GM13976 (cell line): Measurements from ENCODE around the gene VSIG10L2.

ENCODE experiments used
- DNase-seq: peaks from one replicate; pipeline ENCODE4 v3.0.0; 2012; ENCODE audit warnings: low spot score
- in situ Hi-C: fragments of 300-500 bp; cut with MboI; formaldehyde crosslinking; loops from one replicate; pipeline ENCODE4 v1.12.0; 2022; ENCODE audit warnings: low sequenced_read_pairs, mixed read lengths, inconsistent platforms; ENCODE audit not compliant: unreplicated experiment
- TF ChIP-seq, protein P1 (sequence below): IDR thresholded peaks from 2 replicates; pipeline ENCODE4 v1.5.1; 2012; ENCODE audit warnings: borderline replicate concordance, mild to moderate bottlenecking; ENCODE audit not compliant: insufficient read depth; ENCODE audit errors: extremely low read depth, missing control alignments, control extremely low read depth

VSIG10L2 gene

DNA sequence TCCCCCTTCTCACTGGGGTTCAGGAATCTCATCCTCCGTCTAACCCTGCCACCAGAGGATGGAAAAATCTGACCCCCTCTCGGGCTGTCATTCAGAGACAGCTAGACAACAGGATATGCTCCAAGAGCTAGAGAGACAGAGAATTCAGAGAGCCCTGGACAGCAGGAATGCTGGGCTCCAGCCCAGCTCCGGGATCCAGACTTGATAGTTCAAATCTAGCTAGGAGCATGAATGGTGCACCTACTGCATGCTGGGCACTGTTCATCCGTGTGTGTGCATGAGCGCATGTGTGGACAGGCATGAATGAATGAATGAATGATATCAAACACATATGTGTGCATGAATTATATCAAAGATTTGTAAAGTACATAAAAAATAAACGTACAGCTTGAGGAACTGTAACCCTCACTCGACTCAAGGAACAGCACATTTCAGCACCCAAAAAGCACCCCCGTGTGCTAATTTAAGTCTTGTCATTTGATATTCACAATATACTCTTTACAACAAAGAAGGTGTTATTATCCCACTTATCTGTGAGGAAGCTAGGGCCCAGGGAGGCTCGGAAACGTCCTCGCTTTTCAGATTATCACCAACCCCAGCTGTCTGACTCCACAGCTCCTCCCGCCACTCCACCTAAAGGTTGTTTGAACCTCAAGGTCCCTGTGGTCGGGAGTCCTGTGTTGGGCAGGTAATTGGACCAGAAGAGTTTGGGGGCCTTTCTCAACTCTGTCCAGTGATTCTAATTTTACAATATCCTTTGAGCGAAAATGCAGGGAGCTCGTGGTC lies 640 bp upstream of the VSIG10L2 start:
- no peak for DNase-seq
- in situ Hi-C loops: no loop called here
- TF ChIP-seq, protein P1, sequence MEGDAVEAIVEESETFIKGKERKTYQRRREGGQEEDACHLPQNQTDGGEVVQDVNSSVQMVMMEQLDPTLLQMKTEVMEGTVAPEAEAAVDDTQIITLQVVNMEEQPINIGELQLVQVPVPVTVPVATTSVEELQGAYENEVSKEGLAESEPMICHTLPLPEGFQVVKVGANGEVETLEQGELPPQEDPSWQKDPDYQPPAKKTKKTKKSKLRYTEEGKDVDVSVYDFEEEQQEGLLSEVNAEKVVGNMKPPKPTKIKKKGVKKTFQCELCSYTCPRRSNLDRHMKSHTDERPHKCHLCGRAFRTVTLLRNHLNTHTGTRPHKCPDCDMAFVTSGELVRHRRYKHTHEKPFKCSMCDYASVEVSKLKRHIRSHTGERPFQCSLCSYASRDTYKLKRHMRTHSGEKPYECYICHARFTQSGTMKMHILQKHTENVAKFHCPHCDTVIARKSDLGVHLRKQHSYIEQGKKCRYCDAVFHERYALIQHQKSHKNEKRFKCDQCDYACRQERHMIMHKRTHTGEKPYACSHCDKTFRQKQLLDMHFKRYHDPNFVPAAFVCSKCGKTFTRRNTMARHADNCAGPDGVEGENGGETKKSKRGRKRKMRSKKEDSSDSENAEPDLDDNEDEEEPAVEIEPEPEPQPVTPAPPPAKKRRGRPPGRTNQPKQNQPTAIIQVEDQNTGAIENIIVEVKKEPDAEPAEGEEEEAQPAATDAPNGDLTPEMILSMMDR: no peak

DNA sequence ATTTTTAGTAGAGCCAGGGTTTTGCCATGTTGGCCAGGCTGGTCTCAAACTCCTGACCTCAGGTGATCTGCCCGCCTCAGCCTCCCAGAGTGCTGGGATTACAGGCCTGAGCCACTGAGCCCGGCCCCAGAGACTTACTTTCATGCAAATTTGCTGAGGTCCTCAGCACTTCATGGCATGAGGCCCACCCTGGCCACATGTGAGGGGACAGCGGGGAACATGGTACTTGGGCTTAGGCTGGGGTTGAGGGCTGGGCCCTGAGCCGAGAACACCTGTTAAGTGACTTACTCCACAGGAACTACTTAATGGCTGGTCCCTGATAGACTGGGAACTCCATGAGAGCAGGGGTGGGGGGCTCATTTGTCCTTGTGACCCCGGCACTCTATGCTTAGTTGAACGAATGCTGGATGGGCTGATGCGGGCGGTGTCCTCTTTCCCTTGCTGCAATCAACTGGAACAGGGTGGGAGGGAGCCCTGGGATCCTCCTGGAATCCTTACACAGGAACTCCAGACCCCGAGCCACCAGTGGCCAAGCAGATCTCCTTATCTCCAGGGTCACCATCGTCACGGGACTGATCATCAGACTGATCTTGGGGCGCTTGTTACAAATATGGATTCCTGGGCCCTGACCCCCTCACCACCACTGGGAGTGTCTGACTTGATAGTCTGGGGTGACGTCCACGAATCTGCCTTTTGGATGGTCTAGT lies 1.0 kb downstream of the VSIG10L2 start:
- in situ Hi-C loops: no loop called here
- DNase-seq: no peak
- TF ChIP-seq, protein P1: no peak

DNA sequence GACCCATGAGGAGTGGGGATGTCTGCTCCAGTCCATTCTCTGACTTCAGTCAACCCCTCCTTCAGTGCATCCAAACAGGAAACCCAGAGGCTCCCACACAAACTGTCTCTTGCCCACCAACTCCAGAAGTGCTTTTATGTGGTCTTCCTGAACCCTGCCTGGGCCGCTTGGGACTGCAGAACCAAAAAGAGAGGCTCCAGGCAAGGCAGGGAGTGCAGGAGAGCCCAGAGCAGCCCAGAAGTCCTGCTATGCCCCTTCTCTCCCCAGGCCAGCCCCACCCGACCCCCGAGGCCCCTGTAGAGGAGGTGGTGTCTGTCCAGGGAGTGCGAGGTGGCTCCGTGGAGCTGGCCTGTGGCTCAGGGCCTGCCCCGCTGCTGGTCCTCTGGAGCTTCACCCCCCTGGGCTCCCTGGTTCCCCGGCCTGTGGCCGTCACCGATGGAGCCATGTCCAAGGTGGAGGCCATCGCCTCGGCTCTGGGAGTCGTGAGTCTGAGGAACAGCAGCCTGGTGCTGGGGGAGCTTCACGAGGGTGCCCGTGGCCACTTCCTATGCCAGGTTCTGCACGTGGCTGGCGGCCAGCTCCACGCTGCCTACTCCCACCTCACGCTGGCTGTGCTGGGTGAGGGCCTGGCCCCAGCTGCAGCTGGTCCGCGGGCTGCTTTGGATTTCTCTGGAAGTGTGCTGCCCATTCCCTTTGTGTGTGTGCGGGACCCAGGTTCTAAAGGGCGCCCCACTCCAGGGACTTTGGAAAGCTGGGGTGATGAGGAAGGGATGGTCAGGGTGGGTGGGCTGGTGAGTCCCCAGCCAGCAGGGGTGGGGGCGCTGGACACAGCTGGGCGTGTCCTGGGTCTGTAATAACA lies 1.8 kb downstream of the VSIG10L2 start:
- DNase-seq: no peak
- in situ Hi-C loops: no loop called here
- TF ChIP-seq, protein P1: no peak

DNA sequence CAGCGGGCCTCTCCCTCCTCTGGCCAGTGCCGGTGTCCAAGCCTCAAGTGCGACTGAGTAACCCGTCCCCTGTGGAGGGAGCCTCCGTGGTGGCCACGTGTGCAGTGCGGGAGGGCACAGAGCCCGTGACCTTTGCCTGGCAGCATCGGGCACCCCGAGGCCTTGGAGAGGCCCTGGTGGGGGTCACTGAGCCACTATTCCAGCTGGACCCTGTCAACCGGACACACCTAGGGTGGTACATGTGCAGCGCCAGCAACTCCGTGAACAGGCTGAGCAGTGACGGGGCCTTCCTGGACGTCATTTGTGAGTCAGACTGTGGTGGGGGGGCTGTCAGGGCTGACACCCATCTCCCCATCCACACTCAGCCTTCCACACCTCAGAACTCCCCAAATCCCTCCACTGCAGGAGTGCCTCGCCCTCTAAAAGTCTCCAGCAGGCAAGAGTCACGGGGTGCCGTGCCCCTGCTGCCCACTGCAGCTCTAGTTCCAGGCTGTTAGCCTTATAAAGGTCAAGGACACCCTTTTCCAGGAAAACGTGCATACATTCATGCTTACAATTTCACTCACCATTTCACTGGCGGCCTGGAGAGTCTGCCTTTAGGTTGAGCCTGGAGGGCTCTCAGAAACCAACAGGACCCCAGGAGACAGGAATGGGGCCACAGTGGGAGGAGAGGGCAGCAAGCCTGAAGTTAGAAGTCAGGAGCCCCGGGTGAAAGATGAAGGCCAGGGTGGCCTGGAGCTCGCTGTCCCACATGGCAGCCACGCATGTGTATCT lies 2.6 kb downstream of the VSIG10L2 start:
- no peak for DNase-seq
- TF ChIP-seq, protein P1: no peak
- in situ Hi-C loops: no loop called here

DNA sequence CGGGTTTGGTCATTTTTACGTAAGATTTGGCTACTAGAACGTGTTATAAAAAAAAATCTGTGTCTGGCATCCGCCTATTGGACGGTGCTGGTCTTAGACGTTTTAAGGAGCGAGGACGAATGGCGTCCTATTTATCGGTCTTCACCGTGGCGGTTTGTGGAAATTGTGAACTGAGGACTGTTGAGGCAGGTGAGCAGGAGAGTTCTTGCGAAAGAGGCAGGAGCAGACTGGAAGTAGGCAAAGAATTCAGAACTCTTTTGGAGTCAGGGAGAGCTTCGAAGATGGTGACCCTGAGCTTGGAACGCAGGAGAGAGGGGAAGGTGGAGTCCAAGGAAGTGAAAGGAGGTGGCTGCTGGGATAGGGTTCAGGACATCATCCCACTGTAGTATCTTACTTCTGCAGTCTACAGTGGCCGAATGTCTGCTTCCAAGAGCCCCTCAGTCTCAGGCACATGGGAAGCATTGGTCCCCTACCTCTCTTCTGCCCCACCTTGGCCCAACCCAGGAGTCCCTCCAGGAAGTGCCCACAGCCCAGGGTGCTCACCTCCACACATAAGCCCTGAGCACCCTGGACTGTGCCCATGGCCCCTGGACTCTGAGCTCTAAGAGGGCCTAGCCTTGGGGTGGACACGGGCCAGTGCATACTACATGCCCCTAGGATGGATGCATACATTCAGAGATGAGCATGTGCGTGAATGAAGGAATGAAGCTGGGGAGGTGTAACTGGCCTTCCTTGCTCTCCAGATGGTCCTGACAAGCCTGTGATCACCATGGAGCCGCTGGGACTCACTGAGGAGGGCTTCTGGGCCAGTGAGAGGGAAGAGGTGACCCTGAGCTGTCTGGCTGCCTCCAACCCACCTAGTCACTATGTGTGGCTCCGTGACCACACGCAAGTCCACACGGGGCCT lies 3.7 kb downstream of the VSIG10L2 start:
- in situ Hi-C loops: no loop called here
- no peak for DNase-seq
- TF ChIP-seq, protein P1: no peak
